K562 (cell line): ENCODE data around the gene BRD4. TPM values are rescaled to one million over a fixed set of nuclear protein-coding genes. Genes with fewer than 3 reads are reported as not detected.

Source experiments
- ATAC-seq: fragments of 200-7000 bp; cut with Tn5 transposase; 3 replicates; pipeline ENCODE4 v1.9.1; 2020; ENCODE audit warnings: moderate library complexity
- BruUV-seq: library from RNA; stranded (reverse); fragments of 400-500 nt; replicated peaks from 2 replicates; lab custom pipeline; 2021; lab: Mats Ljungman, UMichigan
- CTCF ChIA-PET: fragments of 300-600 bp; formaldehyde crosslinking; extraction: SDS; loops from one replicate; lab custom pipeline; 2021; ENCODE audit warnings: low intra/inter-chr PET ratio; lab: Yijun Ruan, JAX
- POLR2A ChIA-PET: fragments of 300-600, 350-650 bp; sonication (Branson Sonifier 250); formaldehyde crosslinking; extraction: SDS; loops from one replicate; lab custom pipeline; 2021; ENCODE audit warnings: antibody characterized with exemption, inconsistent platforms; lab: Yijun Ruan, JAX
- DNase-seq, 4 experiments: peaks; one replicate each; pipeline versions ENCODE4 v3.0.0 to v3.0.0-alpha.2; 2011 to 2018; ENCODE audit warnings: low spot score in 3 of 4, mixed read lengths in 3 of 4; ENCODE audit errors: extremely low read depth in 1 of 4
- FAIRE-seq: peaks from 2 replicates; lab custom pipeline; 2011; peaks lifted over from hg19 to GRCh38; lab: Jason Lieb, UNC
- H2AFZ ChIP-seq: 2 replicates; pipeline ENCODE4 v1.6.0; 2011; ENCODE audit warnings: low read depth, low read length, control low read depth, inconsistent platforms
- H3K27ac ChIP-seq: fragments of 200-600 bp; 3 replicates; pipeline ENCODE4 v1.8.0; 2011; ENCODE audit warnings: low read depth, mild to moderate bottlenecking, control low read depth, inconsistent platforms, low read length, moderate library complexity, mixed read lengths; ENCODE audit errors: extremely low read depth
- H3K27me3 ChIP-seq, 2 experiments: fragments of 300-600 bp in 1 of 2; 2 replicates in 1 of 2; 3 replicates in 1 of 2; pipeline versions ENCODE4 v1.6.0 to v1.8.0; 2011; ENCODE audit warnings: inconsistent platforms in 2 of 2, low read length in 2 of 2, mild to moderate bottlenecking in 1 of 2, mixed read lengths in 1 of 2, moderate library complexity in 1 of 2; ENCODE audit not compliant: control insufficient read depth in 2 of 2, insufficient read depth in 2 of 2
- H3K36me3 ChIP-seq: fragments of 300-600 bp; 3 replicates; pipeline ENCODE4 v1.8.0; 2011; ENCODE audit warnings: mild to moderate bottlenecking, low read length, inconsistent platforms; ENCODE audit not compliant: control insufficient read depth, insufficient read depth
- H3K4me1 ChIP-seq, 2 experiments: fragments of 200-600 bp in 1 of 2; replicated peaks in 1 of 2; 2 replicates in 1 of 2; 3 replicates in 1 of 2; pipeline versions ENCODE4 v1.5.1 to v1.8.0; 2011; ENCODE audit warnings: inconsistent platforms in 2 of 2, low read length in 2 of 2, mild to moderate bottlenecking in 1 of 2, mixed read lengths in 1 of 2, moderate library complexity in 1 of 2; ENCODE audit not compliant: control insufficient read depth in 2 of 2, insufficient read depth in 2 of 2
- H3K4me2 ChIP-seq: 2 replicates; pipeline ENCODE4 v1.6.1; 2011; ENCODE audit warnings: low read length, control low read depth, inconsistent platforms, mixed read lengths; ENCODE audit not compliant: insufficient read depth
- H3K4me3 ChIP-seq: fragments of 200-600 bp; sonication (generic), shearing (Covaris generic); 2 replicates; pipeline ENCODE4 v1.5.1; 2016; ENCODE audit warnings: control low read depth, inconsistent platforms
- H3K79me2 ChIP-seq: fragments of 200-600 bp; 3 replicates; pipeline ENCODE4 v1.8.0; 2011; ENCODE audit warnings: low read length, inconsistent platforms; ENCODE audit not compliant: control insufficient read depth, insufficient read depth
- H3K9ac ChIP-seq, 2 experiments: 2 replicates each; pipeline versions ENCODE4 v1.6.0 to v1.6.1; 2011; ENCODE audit warnings: low read depth in 2 of 2, low read length in 2 of 2, control low read depth in 1 of 2, inconsistent platforms in 1 of 2, mild to moderate bottlenecking in 1 of 2, mixed read lengths in 1 of 2; ENCODE audit not compliant: insufficient read depth in 1 of 2
- H3K9me1 ChIP-seq: one replicate; pipeline ENCODE4 v1.6.0; 2011; ENCODE audit warnings: inconsistent platforms, mild to moderate bottlenecking, low read length, moderate library complexity; ENCODE audit not compliant: control insufficient read depth, insufficient read depth
- H3K9me3 ChIP-seq: replicated peaks from 2 replicates; pipeline ENCODE4 v1.5.1; 2011; ENCODE audit warnings: low read depth, low read length, inconsistent platforms; ENCODE audit not compliant: control insufficient read depth, insufficient read depth
- H4K20me1 ChIP-seq: replicated peaks from 2 replicates; pipeline ENCODE4 v1.6.1; 2011; ENCODE audit warnings: low read length, inconsistent platforms, mixed read lengths; ENCODE audit not compliant: control insufficient read depth, insufficient read depth
- CEBPG ChIP-seq, 3 experiments: fragments of 200-800 bp in 1 of 3; sonication (Bioruptor generic) in 1 of 3; sonication (generic) in 1 of 3; formaldehyde crosslinking in 1 of 3; IDR thresholded peaks in 2 of 3; conservative IDR thresholded peaks in 1 of 3; 2 replicates each; pipeline versions ENCODE4 v1.6.1 to v1.8.0; 2016 to 2022; ENCODE audit warnings: missing compliant biosample characterization in 2 of 3, missing genetic modification characterization in 2 of 3, mild to moderate bottlenecking in 1 of 3, missing genetic modification reagents in 1 of 3
- CHD1 ChIP-seq: fragments of 200-600 bp; sonication (generic); IDR thresholded peaks from one replicate; pipeline ENCODE4 v1.6.1; 2012; ENCODE audit warnings: mild to moderate bottlenecking, moderate library complexity, low read length, inconsistent platforms
- CSDE1 ChIP-seq, 2 experiments: fragments of 450-650 bp; IDR thresholded peaks; 2 replicates each; pipeline ENCODE4 v1.6.1; 2016; ENCODE audit warnings: mild to moderate bottlenecking in 1 of 2
- CTCF ChIP-seq, 3 experiments: IDR thresholded peaks in 2 of 3; conservative IDR thresholded peaks in 1 of 3; 2 replicates each; pipeline ENCODE4 v1.5.1; 2011 to 2012; ENCODE audit warnings: low read length in 3 of 3, mild to moderate bottlenecking in 3 of 3, control low read depth in 2 of 3, improper control_type of control experiment in 1 of 3, inconsistent platforms in 1 of 3, low read depth in 1 of 3, mixed read lengths in 1 of 3, moderate library complexity in 1 of 3; ENCODE audit not compliant: insufficient read depth in 2 of 3
- DACH1 ChIP-seq: fragments of 450-650 bp; IDR thresholded peaks from 2 replicates; pipeline ENCODE4 v1.6.1; 2018; ENCODE audit not compliant: partially characterized antibody
- DMBX1 ChIP-seq: fragments of 250-450 bp; sonication (Bioruptor Pico); IDR thresholded peaks from 2 replicates; pipeline ENCODE4 v1.8.0; 2022; ENCODE audit warnings: inconsistent platforms, mild to moderate bottlenecking, moderate library complexity, borderline replicate concordance
- HNRNPH1 ChIP-seq: fragments of 200-400 bp; formaldehyde crosslinking; optimal IDR thresholded peaks from 2 replicates; pipeline ENCODE3; 2017; ENCODE audit warnings: low read depth, mild to moderate bottlenecking, low read length, moderate library complexity
- SFPQ ChIP-seq: fragments of 200-400 bp; formaldehyde crosslinking; IDR thresholded peaks from 2 replicates; pipeline ENCODE4 v1.6.1; 2017; ENCODE audit warnings: mild to moderate bottlenecking, low read depth, low read length, moderate library complexity
- SMAD1 ChIP-seq: fragments of 150-350 bp; IDR thresholded peaks from 2 replicates; pipeline ENCODE4 v1.6.1; 2014; ENCODE audit warnings: low read length, low read depth; ENCODE audit not compliant: partially characterized antibody
- ZEB2 ChIP-seq: fragments of 450-650 bp; IDR thresholded peaks from 2 replicates; pipeline ENCODE4 v1.6.1; 2016
- ZKSCAN1 ChIP-seq: fragments of 150-350 bp; IDR thresholded peaks from 2 replicates; pipeline ENCODE4 v1.6.1; 2016; ENCODE audit warnings: low read depth, low read length
- ZNF3 ChIP-seq: fragments of 250-450 bp; sonication (Bioruptor Pico); IDR thresholded peaks from 2 replicates; pipeline ENCODE4 v1.5.0; 2021; ENCODE audit warnings: mild to moderate bottlenecking, moderate library complexity
- WGBS: fragments of 100-300 bp; shearing (Covaris generic); methylation state at CpG from one replicate; pipeline ENCODE4 v1.1.6; 2016; ENCODE audit warnings: low coverage, mixed read lengths; ENCODE audit not compliant: insufficient coverage; ENCODE audit errors: missing lambda C conversion rate; 5-methylcytosine and 5-hydroxymethylcytosine counted together
- in situ Hi-C: fragments of 300-500 bp; cut with MboI; formaldehyde crosslinking; loops from 4 replicates; pipeline ENCODE4 v1.15.0; 2018; ENCODE audit warnings: inconsistent platforms, mixed read lengths
- intact Hi-C: fragments of 100-400 bp; cut with micrococcal nuclease; formaldehyde crosslinking; loops from 2 replicates; pipeline ENCODE4 v1.14.2; 2022
- polyA plus RNA-seq, 8 experiments: library from polyadenylated mRNA; depleted of rRNA in 4 of 8; stranded (reverse) in 5 of 8; unstranded in 3 of 8; fragments of >200 nt; fragmentation: Nextera tagmentation in 2 of 8; fragmentation: Illumina TruSeq in 1 of 8; extraction: Ambion mirVana in 2 of 8; extraction: Trizol in 1 of 8; gene quantifications; 2 replicates each; pipeline versions ENCODE4 v1.2.1 to v1.2.3, GENCODE V29; 2011 to 2014; ENCODE audit warnings: inconsistent platforms in 1 of 8, missing spikeins in 1 of 8
- total RNA-seq, 7 experiments: library from RNA; depleted of rRNA in 6 of 7; stranded (reverse); fragments of >200 nt in 6 of 7; fragmentation: Illumina TruSeq in 2 of 7; extraction: Trizol in 2 of 7; gene quantifications; 2 replicates each; pipeline versions ENCODE4 v1.2.1 to v1.2.3, GENCODE V29; 2011 to 2021; ENCODE audit warnings: low replicate concordance in 1 of 7
- TF ChIP-seq, protein P1 (sequence below): fragments of 450-650 bp; IDR thresholded peaks from 2 replicates; pipeline ENCODE4 v1.6.1; 2016; ENCODE audit warnings: mild to moderate bottlenecking
- TF ChIP-seq, protein P2 (sequence below): IDR thresholded peaks from 2 replicates; pipeline ENCODE4 v1.6.1; 2016; ENCODE audit warnings: missing genetic modification characterization, missing compliant biosample characterization

The BRD4 gene
- total and polyA plus RNA-seq, 9 of the 15 experiments (the other 6 are each of a cell fraction or from before 2014, with no cell fraction given), result 1.8 to 105 (median 15.6) TPM

GRCh38 chr19:15289673-15290072 lies 42.7 kb downstream of the BRD4 start:
- Histone ChIP-seq H3K4me2 (no peak overlapping the region), H3K9me1 (peaks cover 7% of the 10 kb centered on the region), H3K9ac (no peak overlapping the region), H3K9me3 (no peaks in the 10 kb centered on the region), H3K27me3 (no peaks in the 10 kb centered on the region), H3K4me1 (peaks cover 11 to 40% of the 10 kb centered on the region in 2 experiments), H2AFZ (no peak overlapping the region), H3K79me2 (peaks cover 98% of the 10 kb centered on the region), H3K4me3 (no peak overlapping the region), H3K36me3 (peaks cover 17% of the 10 kb centered on the region; the same call in 2 of the 3 replicates), H3K27ac (no peak overlapping the region), H4K20me1 (peaks cover 92% of the 10 kb centered on the region)
- no TSS peak for BruUV-seq
- ChIA-PET CTCF (no interaction called here), POLR2A (interaction anchor here (0.6 to 6.8 kb wide), 6 partner anchors 7 to 72 kb away, joined by 3 to 34 read pairs (median 4); no protein-coding TSS in a partner anchor)
- intact Hi-C loops (no loop called here), in situ Hi-C loops (no loop called here)
- FAIRE-seq, result no peak
- no peak for ATAC-seq
- DNase-seq, result no peak
- 80% methylated on average over 3 of the region's 3 CpGs for WGBS
- no peak for TF ChIP-seq ZNF3 (CRISPR knock-in tag)
- TF ChIP-seq CTCF (IDR thresholded peaks at IDR 0.05 in 2 of 3, conservative IDR thresholded peaks at IDR 0.05 in 1 of 3; ENCODE audit: insufficient read depth in 2 of 3, low read depth in 1 of 3, low read length in 3 of 3), result no peak
- no peak for TF ChIP-seq SMAD1
- no peak for TF ChIP-seq SFPQ
- TF ChIP-seq CHD1, result no peak
- no peak for TF ChIP-seq CSDE1 (IDR thresholded peaks at IDR 0.05)
- TF ChIP-seq, protein P1, sequence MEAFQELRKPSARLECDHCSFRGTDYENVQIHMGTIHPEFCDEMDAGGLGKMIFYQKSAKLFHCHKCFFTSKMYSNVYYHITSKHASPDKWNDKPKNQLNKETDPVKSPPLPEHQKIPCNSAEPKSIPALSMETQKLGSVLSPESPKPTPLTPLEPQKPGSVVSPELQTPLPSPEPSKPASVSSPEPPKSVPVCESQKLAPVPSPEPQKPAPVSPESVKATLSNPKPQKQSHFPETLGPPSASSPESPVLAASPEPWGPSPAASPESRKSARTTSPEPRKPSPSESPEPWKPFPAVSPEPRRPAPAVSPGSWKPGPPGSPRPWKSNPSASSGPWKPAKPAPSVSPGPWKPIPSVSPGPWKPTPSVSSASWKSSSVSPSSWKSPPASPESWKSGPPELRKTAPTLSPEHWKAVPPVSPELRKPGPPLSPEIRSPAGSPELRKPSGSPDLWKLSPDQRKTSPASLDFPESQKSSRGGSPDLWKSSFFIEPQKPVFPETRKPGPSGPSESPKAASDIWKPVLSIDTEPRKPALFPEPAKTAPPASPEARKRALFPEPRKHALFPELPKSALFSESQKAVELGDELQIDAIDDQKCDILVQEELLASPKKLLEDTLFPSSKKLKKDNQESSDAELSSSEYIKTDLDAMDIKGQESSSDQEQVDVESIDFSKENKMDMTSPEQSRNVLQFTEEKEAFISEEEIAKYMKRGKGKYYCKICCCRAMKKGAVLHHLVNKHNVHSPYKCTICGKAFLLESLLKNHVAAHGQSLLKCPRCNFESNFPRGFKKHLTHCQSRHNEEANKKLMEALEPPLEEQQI, result no peak
- no peak for TF ChIP-seq ZKSCAN1
- TF ChIP-seq DACH1, result no peak
- no peak for TF ChIP-seq CEBPG (CRISPR knock-in tag; IDR thresholded peaks at IDR 0.05)
- TF ChIP-seq CEBPG (tag; conservative IDR thresholded peaks at IDR 0.05 in 1 of 2, IDR thresholded peaks at IDR 0.05 in 1 of 2), result no peak
- no peak for TF ChIP-seq HNRNPH1
- TF ChIP-seq DMBX1 (CRISPR knock-in tag), result no peak
- TF ChIP-seq, protein P2, sequence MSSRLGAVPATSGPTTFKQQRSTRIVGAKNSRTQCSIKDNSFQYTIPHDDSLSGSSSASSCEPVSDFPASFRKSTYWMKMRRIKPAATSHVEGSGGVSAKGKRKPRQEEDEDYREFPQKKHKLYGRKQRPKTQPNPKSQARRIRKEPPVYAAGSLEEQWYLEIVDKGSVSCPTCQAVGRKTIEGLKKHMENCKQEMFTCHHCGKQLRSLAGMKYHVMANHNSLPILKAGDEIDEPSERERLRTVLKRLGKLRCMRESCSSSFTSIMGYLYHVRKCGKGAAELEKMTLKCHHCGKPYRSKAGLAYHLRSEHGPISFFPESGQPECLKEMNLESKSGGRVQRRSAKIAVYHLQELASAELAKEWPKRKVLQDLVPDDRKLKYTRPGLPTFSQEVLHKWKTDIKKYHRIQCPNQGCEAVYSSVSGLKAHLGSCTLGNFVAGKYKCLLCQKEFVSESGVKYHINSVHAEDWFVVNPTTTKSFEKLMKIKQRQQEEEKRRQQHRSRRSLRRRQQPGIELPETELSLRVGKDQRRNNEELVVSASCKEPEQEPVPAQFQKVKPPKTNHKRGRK (tag), result no peak
- no peak for TF ChIP-seq ZEB2
